OCI-LY3 (cell line): ENCODE data around the gene LYZL1.

Experiments used
- EZH2phosphoT487 ChIP-seq: fragments of 200-600 bp; shearing (Covaris generic); IDR thresholded peaks from 2 replicates; pipeline ENCODE4 v1.6.1; 2018; ENCODE audit warnings: antibody characterized with exemption, mixed run types, low read depth
- TF ChIP-seq, protein P1 (sequence below): fragments of 200-600, 300-600 bp; sonication (generic); IDR thresholded peaks from 2 replicates; pipeline ENCODE4 v1.5.1; 2014; ENCODE audit warnings: antibody characterized with exemption, low read length, low read depth

GRCh38 chr10:29241925-29242324 lies 46.9 kb upstream of the LYZL1 start:
- TF ChIP-seq, protein P1, sequence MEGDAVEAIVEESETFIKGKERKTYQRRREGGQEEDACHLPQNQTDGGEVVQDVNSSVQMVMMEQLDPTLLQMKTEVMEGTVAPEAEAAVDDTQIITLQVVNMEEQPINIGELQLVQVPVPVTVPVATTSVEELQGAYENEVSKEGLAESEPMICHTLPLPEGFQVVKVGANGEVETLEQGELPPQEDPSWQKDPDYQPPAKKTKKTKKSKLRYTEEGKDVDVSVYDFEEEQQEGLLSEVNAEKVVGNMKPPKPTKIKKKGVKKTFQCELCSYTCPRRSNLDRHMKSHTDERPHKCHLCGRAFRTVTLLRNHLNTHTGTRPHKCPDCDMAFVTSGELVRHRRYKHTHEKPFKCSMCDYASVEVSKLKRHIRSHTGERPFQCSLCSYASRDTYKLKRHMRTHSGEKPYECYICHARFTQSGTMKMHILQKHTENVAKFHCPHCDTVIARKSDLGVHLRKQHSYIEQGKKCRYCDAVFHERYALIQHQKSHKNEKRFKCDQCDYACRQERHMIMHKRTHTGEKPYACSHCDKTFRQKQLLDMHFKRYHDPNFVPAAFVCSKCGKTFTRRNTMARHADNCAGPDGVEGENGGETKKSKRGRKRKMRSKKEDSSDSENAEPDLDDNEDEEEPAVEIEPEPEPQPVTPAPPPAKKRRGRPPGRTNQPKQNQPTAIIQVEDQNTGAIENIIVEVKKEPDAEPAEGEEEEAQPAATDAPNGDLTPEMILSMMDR = no peak
- no peak for TF ChIP-seq EZH2phosphoT487
